CD4-positive, alpha-beta T cell treated with Interleukin-10 for 1 hour (primary cell): ENCODE data around the gene GYG1.

Experiments used
- DNase-seq: peaks from one replicate; pipeline ENCODE4 v3.0.0-alpha.2; 2020

GYG1 gene

GRCh38 chr3:148992027-148992634 lies 791 bp downstream of the GYG1 start:
- peak; percentile 56 for DNase-seq

GRCh38 chr3:148992635-148993255 lies 1.4 kb downstream of the GYG1 start:
- no peak for DNase-seq

GRCh38 chr3:148997623-148998022 lies 6.3 kb downstream of the GYG1 start:
- DNase-seq: no peak

- no peak for DNase-seq
These were observed 7.0 kb downstream of the GYG1 start for GRCh38 chr3:148998297-148998696.

- DNase-seq: peak; percentile 27
These were observed 7.5 kb downstream of the GYG1 start for GRCh38 chr3:148998715-148999423.

- DNase-seq: no peak
These were observed 8.5 kb downstream of the GYG1 start for GRCh38 chr3:148999806-149000205.

- DNase-seq: no peak
These were observed 8.9 kb downstream of the GYG1 start for GRCh38 chr3:149000206-149000745.

- DNase-seq: no peak
These were observed 10.4 kb downstream of the GYG1 start for GRCh38 chr3:149001727-149002126.

GRCh38 chr3:149003653-149004305 lies 12.4 kb downstream of the GYG1 start:
- peak; percentile 17 for DNase-seq

GRCh38 chr3:149004622-149005021 lies 13.3 kb downstream of the GYG1 start:
- DNase-seq: no peak

- no peak for DNase-seq
These were observed 14.1 kb downstream of the GYG1 start for GRCh38 chr3:149005416-149005815.

- no peak for DNase-seq
These were observed 16.4 kb downstream of the GYG1 start for GRCh38 chr3:149007567-149008257.

GRCh38 chr3:149009732-149010131 lies 18.4 kb downstream of the GYG1 start:
- DNase-seq: peak; percentile 63

GRCh38 chr3:149010504-149010951 lies 19.2 kb downstream of the GYG1 start:
- DNase-seq: no peak

GRCh38 chr3:149010966-149011365 lies 19.6 kb downstream of the GYG1 start:
- no peak for DNase-seq

- no peak for DNase-seq
These were observed 20.3 kb downstream of the GYG1 start for GRCh38 chr3:149011676-149012075.

- DNase-seq: no peak
These were observed 22.4 kb downstream of the GYG1 start for GRCh38 chr3:149013726-149014125.

GRCh38 chr3:149015393-149015792 lies 24.1 kb downstream of the GYG1 start:
- DNase-seq: no peak

GRCh38 chr3:149016242-149016641 lies 24.9 kb downstream of the GYG1 start:
- DNase-seq: no peak

GRCh38 chr3:149016669-149017541 lies 25.6 kb downstream of the GYG1 start:
- no peak for DNase-seq

- DNase-seq: no peak
These were observed 26.9 kb downstream of the GYG1 start for GRCh38 chr3:149018247-149018646.

GRCh38 chr3:149019580-149019979 lies 28.2 kb downstream of the GYG1 start:
- no peak for DNase-seq
